ENCODE results near the gene KRTAP2-3.

Gene KRTAP2-3

GRCh38 chr17:41009936-41010335 lies 50.0 kb downstream of the KRTAP2-3 start:
- no peak for DNase-seq (ENCODE audit: extremely low read depth, low read depth)
- no peak for TF ChIP-seq CTCF (IDR thresholded peaks at IDR 0.05; ENCODE audit: low read depth, low read length, missing control alignments)
- no peak overlapping the region for H3K4me3 ChIP-seq (replicated peaks; ENCODE audit: low read depth, low read length)

GRCh38 chr17:41009301-41009760 lies 50.6 kb downstream of the KRTAP2-3 start:
- H3K4me3 ChIP-seq (replicated peaks; ENCODE audit: low read depth, low read length), result no peak overlapping the region
- no peak for TF ChIP-seq CTCF (IDR thresholded peaks at IDR 0.05; ENCODE audit: low read depth, low read length, missing control alignments)
- no peak for DNase-seq (ENCODE audit: extremely low read depth, low read depth)

Data from HFF-Myc (cell line).